Measurements from ENCODE around the gene MT3. TPM values are rescaled to one million over a fixed set of nuclear protein-coding genes. Genes with fewer than 3 reads are reported as not detected.

The MT3 gene
- total RNA-seq, 4 donors from 2014 or later: 4.2 TPM; not detected in 3

DNA sequence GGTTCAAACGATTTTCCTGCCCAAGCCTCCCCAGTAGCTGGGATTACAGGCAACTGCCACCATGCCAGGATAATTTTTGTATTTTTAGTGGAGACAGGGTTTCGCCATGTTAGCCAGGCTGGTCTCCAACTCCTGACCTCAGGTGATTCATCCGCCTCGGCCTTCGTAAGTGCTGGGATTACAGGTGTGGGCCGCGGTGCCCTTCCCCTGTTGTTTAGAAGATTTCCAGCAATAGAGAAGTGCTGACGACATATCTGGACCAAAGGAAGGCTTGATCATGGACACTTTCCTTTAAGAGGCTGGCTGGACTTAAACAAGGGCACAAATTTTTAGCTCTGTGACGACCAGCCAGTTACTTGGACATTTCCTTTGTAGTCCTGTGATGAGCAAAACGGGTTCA is 41.9 kb downstream of the MT3 start:
- no peaks in the 10 kb centered on the region for H3K9me3 ChIP-seq
- no peaks in the 10 kb centered on the region for H3K36me3 ChIP-seq
- peaks cover 46% of the 10 kb centered on the region for H3K27me3 ChIP-seq
- H3K27ac ChIP-seq: peak overlapping the region in 3 of 4 donors; percentile 54 to 74 (median 64)
- in situ Hi-C loops (cut with MboI; ENCODE audit: low pct_ligation_motif_present in 1 of 4, low pct_unique_long_range_greater_than_20kb in 1 of 4, low sequenced_read_pairs in 3 of 4) (no loop called here), intact Hi-C loops (cut with DNase I; ENCODE audit: low total_unique reads) (no loop called here)
- H3K4me3 ChIP-seq: no peak overlapping the region
- WGBS, 2 donors (ENCODE audit: low coverage in 1 of 2): 80 to 89% methylated on average over 1 to 10 of the region's 10 CpGs
- TF ChIP-seq, protein P1, sequence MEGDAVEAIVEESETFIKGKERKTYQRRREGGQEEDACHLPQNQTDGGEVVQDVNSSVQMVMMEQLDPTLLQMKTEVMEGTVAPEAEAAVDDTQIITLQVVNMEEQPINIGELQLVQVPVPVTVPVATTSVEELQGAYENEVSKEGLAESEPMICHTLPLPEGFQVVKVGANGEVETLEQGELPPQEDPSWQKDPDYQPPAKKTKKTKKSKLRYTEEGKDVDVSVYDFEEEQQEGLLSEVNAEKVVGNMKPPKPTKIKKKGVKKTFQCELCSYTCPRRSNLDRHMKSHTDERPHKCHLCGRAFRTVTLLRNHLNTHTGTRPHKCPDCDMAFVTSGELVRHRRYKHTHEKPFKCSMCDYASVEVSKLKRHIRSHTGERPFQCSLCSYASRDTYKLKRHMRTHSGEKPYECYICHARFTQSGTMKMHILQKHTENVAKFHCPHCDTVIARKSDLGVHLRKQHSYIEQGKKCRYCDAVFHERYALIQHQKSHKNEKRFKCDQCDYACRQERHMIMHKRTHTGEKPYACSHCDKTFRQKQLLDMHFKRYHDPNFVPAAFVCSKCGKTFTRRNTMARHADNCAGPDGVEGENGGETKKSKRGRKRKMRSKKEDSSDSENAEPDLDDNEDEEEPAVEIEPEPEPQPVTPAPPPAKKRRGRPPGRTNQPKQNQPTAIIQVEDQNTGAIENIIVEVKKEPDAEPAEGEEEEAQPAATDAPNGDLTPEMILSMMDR (IDR thresholded peaks at IDR 0.05): no peak
- TF ChIP-seq POLR2AphosphoS5 (IDR thresholded peaks at IDR 0.05): no peak
- no peak for TF ChIP-seq POLR2A (IDR thresholded peaks at IDR 0.05)
- TF ChIP-seq EP300 (IDR thresholded peaks at IDR 0.05; ENCODE audit: low read depth): no peak
- peaks cover 6 to 40% (median 26%) of the 10 kb centered on the region in 4 donors for H3K4me1 ChIP-seq
- no peak for DNase-seq

DNA sequence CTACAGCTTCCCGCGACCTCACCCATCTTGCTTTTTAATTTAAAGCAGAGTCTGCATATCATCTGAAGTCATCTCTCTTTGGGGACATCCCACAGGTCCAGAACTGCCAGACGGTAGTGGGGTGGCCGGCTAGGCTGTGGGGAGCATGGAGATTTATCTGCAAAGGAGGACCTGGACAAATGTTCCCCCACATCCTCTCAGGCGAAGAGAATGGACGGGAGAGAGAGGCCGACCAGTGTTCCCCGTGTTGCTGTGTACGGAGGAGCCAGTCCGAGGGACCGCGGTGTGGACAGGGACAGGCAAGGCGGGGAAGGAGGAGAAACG is 42.5 kb downstream of the MT3 start:
- H3K27ac ChIP-seq: peak overlapping the region; percentile 53 to 74 (median 59)
- in situ Hi-C loops (cut with MboI; ENCODE audit: low pct_ligation_motif_present in 1 of 4, low pct_unique_long_range_greater_than_20kb in 1 of 4, low sequenced_read_pairs in 3 of 4): no loop called here

DNA sequence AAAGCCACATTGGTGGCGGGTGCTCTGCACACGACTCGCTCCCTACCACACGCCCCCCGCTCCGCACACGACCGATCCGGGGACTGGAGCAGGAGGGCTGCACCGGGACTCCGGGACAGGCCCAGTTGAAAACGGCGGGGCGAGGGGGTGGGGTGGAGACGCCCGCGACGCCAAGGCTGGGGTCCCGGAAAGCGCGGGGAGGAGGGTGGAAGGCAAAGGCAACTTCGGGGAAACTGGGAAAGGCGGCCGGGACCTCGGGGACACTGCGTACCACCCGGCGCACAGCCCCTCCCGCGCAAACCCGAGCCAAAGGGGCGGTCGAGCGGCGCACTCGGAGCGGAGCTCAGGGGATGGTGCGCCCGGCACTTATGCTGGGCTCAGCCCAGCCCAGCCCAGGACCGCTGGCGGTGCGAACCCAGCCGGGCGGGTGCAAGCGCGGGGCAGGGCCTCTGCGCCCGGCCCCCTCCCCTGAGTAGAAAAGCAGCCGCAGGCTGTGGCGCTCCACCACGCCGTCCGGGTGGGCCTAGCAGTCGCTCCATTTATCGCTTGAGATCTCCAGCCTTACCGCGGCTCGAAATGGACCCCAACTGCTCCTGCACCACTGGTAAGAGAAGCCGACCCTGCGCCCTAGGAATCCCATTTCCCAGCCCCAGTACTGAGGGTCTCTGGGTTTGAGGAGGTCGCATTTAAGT is 43.0 kb downstream of the MT3 start, which contains the start of gene MT1M:
TSS of gene MT1M (plus strand) at position 504 of the 692 bp plus-strand sequence. CDS start at position 577, 73 bp downstream.
- peak; percentile 43 for DNase-seq
- TF ChIP-seq, protein P1 (IDR thresholded peaks at IDR 0.05): no peak
- TF ChIP-seq POLR2AphosphoS5 (IDR thresholded peaks at IDR 0.05): peak; percentile 65 to 82 (median 66)
- peak; percentile 81 for TF ChIP-seq POLR2A (IDR thresholded peaks at IDR 0.05)
- TF ChIP-seq EP300 (IDR thresholded peaks at IDR 0.05; ENCODE audit: low read depth): peak; percentile 93
- Histone ChIP-seq H3K36me3 (no peaks in the 10 kb centered on the region), H3K4me3 (peak within 1 kb of the TSS; percentile 18 to 58 (median 45)), H3K9me3 (no peaks in the 10 kb centered on the region), H3K27me3 (peaks cover 57% of the 10 kb centered on the region), H3K27ac (peak within 1 kb of the TSS; percentile 53 to 74 (median 59)), H3K4me1 (peaks cover 6 to 28% (median 17%) of the 10 kb centered on the region in 4 donors)
- WGBS, 2 donors (ENCODE audit: low coverage in 1 of 2): 10% methylated on average over 37 of the region's 61 CpGs; no CpG with 5 or more reads in 1 of the 2 donors
- in situ Hi-C loops (cut with MboI; ENCODE audit: low pct_ligation_motif_present in 1 of 4, low pct_unique_long_range_greater_than_20kb in 1 of 4, low sequenced_read_pairs in 3 of 4) (no loop called here), intact Hi-C loops (cut with DNase I; ENCODE audit: low total_unique reads) (loop anchor here (1.0 kb wide), 1 partner anchor 24 kb away; the partner anchor contains the start of gene MT2A)

More for the DNA sequence above, 42.5 kb downstream of the MT3 start:
- H3K36me3 ChIP-seq: no peaks in the 10 kb centered on the region
- WGBS, 2 donors (ENCODE audit: low coverage in 1 of 2): 36% methylated on average over 14 of the region's 14 CpGs; no CpG with 5 or more reads in 1 of the 2 donors
- H3K27me3 ChIP-seq: peaks cover 52% of the 10 kb centered on the region
- TF ChIP-seq POLR2A (IDR thresholded peaks at IDR 0.05) (no peak), POLR2AphosphoS5 (IDR thresholded peaks at IDR 0.05) (no peak), EP300 (IDR thresholded peaks at IDR 0.05; ENCODE audit: low read depth) (no peak)
- TF ChIP-seq, protein P1 (IDR thresholded peaks at IDR 0.05): no peak
- intact Hi-C loops (cut with DNase I; ENCODE audit: low total_unique reads): loop anchor here (1.0 kb wide), 1 partner anchor 23 kb away; the partner anchor contains the start of gene MT2A
- DNase-seq: no peak
- H3K4me3 ChIP-seq: peak overlapping the region; percentile 18 to 58 (median 45)
- H3K9me3 ChIP-seq: no peaks in the 10 kb centered on the region
- peaks cover 6 to 34% (median 21%) of the 10 kb centered on the region in 4 donors for H3K4me1 ChIP-seq

DNA sequence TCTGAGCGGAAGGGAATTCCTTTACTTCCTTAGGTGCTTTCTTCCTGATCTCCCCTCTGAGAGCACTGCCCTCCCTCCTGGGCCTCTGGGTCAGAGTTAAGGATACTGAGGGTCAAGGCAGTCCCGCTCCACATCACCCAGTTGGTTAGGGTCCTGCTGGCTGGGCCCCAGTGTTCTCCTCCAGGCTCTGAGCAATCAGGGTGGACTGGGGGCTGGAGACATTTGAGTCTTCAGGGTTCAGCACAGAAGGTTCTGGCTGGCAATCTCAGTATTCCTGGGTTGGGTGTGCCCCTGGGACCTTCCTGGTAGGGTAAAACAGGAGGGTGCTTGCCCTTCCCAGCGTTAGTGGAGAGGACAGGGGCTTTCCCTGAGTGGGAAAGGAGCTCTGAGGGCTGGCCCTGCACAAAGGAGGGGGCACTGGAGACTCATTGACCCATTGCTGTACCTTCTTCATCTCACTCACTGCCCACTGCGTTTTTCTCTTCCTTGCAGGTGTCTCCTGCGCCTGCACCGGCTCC is 43.6 kb downstream of the MT3 start:
- peak overlapping the region; percentile 53 to 74 (median 59) for H3K27ac ChIP-seq
- 61% methylated on average over 6 of the region's 6 CpGs; no CpG with 5 or more reads in 1 of the 2 donors for WGBS, 2 donors (ENCODE audit: low coverage in 1 of 2)
- H3K27me3 ChIP-seq: peaks cover 63% of the 10 kb centered on the region
- intact Hi-C loops (cut with DNase I; ENCODE audit: low total_unique reads) (loop anchor here (1.0 kb wide), 1 partner anchor 25 kb away; the partner anchor contains the start of gene MT2A), in situ Hi-C loops (cut with MboI; ENCODE audit: low pct_ligation_motif_present in 1 of 4, low pct_unique_long_range_greater_than_20kb in 1 of 4, low sequenced_read_pairs in 3 of 4) (no loop called here)
- DNase-seq: no peak
- no peaks in the 10 kb centered on the region for H3K36me3 ChIP-seq
- H3K4me1 ChIP-seq: peaks cover 6 to 30% (median 19%) of the 10 kb centered on the region in 4 donors
- peak overlapping the region; percentile 18 to 58 (median 45) for H3K4me3 ChIP-seq
- no peaks in the 10 kb centered on the region for H3K9me3 ChIP-seq
- TF ChIP-seq EP300 (IDR thresholded peaks at IDR 0.05; ENCODE audit: low read depth): no peak
- TF ChIP-seq POLR2AphosphoS5 (IDR thresholded peaks at IDR 0.05): no peak
- TF ChIP-seq, protein P1 (IDR thresholded peaks at IDR 0.05): no peak
- TF ChIP-seq POLR2A (IDR thresholded peaks at IDR 0.05): no peak
